GM06990 (cell line): ENCODE measurements around the gene THAP5.

Source experiments
- DNase-seq: peaks from one replicate; pipeline ENCODE4 v3.0.0-alpha.2; 2011; ENCODE audit not compliant: insufficient read length; ENCODE audit errors: extremely low read depth
- H3K27me3 ChIP-seq: replicated peaks from 2 replicates; pipeline ENCODE4 v1.6.0; 2011; ENCODE audit warnings: low read length; ENCODE audit not compliant: control insufficient read depth, insufficient read depth
- H3K36me3 ChIP-seq: 2 replicates; pipeline ENCODE4 v1.5.1; 2011; ENCODE audit warnings: low read length; ENCODE audit not compliant: control insufficient read depth, insufficient read depth
- H3K4me3 ChIP-seq: replicated peaks from 2 replicates; pipeline ENCODE4 v1.5.1; 2011; ENCODE audit warnings: low read depth, mild to moderate bottlenecking, control low read depth, low read length
- TF ChIP-seq, protein P1 (sequence below): IDR thresholded peaks from 2 replicates; pipeline ENCODE4 v1.5.1; 2011; ENCODE audit warnings: low read length, control low read depth, mild to moderate bottlenecking, inconsistent platforms; ENCODE audit not compliant: insufficient read depth, poor library complexity, severe bottlenecking

Gene THAP5

DNA sequence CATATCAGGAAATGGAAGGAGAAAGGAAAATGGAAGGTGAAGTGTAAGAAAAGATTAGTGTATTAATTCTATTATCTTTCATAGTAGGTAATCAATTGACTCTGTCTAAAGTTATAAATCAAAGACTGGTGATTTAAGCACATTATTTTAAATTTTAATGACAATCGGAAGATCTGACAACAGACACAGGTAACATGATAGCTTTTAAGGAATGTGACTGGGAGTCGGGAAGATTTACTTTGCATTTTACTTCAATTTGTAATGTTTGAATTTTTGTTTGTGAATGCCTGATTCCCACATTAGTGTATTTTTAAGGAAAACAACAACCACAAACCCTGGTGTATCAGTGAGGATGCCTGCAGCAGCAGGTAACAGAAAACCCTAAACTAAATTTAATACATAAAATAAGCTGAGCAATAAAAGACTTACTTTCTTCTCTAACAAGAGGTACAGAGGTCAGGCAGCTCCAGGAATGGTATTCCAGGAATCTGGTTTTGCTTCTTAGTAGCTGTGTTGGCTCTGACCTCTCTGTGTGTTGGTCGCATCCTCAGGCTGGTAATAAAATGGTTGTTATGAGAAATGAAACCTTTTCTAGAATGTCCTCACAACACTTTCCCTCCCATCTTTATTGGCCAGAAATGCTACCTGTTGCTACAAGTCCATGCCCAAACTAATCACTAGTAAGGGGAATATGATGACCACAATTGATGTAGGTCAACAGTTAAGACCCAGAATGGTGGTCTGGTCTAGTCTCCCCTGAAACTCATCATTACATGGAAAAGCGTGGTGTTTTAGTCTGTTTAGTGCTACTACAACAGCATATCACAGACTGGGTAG, 12.4 kb upstream of the THAP5 start:
- TF ChIP-seq, protein P1, sequence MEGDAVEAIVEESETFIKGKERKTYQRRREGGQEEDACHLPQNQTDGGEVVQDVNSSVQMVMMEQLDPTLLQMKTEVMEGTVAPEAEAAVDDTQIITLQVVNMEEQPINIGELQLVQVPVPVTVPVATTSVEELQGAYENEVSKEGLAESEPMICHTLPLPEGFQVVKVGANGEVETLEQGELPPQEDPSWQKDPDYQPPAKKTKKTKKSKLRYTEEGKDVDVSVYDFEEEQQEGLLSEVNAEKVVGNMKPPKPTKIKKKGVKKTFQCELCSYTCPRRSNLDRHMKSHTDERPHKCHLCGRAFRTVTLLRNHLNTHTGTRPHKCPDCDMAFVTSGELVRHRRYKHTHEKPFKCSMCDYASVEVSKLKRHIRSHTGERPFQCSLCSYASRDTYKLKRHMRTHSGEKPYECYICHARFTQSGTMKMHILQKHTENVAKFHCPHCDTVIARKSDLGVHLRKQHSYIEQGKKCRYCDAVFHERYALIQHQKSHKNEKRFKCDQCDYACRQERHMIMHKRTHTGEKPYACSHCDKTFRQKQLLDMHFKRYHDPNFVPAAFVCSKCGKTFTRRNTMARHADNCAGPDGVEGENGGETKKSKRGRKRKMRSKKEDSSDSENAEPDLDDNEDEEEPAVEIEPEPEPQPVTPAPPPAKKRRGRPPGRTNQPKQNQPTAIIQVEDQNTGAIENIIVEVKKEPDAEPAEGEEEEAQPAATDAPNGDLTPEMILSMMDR = no peak
- Histone ChIP-seq H3K27me3 (no peaks in the 10 kb centered on the region), H3K36me3 (peaks cover 4% of the 10 kb centered on the region), H3K4me3 (no peak overlapping the region)
- no peak for DNase-seq

DNA sequence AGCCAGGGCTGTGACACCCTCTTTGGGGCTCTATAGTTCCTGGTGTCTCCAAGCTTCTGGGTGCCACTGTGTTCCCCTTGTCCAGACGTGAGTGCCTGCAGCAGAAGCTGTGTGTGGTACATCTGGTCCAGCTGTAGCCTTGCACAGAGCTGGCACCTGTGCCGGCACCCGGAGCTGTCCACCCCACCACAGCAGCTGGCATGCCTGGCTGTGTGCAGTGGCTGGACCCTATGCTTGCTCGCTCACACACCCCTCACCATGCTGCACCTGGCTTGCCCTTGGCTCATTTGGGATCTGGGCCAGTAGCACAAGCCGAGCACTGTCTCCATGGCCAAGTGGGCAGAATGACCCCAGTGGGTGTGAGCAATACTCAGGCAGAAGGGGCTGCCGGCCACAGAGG, 10.8 kb upstream of the THAP5 start:
- Histone ChIP-seq H3K36me3 (peaks cover 4% of the 10 kb centered on the region), H3K4me3 (no peak overlapping the region), H3K27me3 (no peaks in the 10 kb centered on the region)
- TF ChIP-seq, protein P1 = no peak
- DNase-seq = no peak

DNA sequence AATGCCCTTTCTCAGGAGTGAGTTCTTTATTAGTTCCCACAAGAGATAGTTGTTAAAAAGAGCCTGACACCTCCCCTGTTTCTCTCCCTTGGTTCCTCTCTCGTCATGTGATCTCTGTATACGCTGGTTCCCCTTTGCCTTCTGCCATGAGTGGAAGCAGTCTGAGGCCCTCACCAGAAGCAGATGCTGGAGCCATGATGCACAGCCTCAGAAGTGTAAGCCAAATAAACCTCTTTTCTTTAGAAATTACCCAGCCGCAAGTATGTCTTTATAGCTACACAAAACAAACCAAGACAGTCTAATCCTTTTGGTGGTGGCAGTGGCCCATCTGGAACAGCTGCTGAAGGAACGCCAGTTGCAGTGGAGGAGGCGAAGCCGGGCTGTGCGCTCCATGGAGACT, 9.4 kb upstream of the THAP5 start:
- H3K4me3 ChIP-seq = no peak overlapping the region
- no peak for DNase-seq
- H3K27me3 ChIP-seq = no peaks in the 10 kb centered on the region
- TF ChIP-seq, protein P1 = no peak
- peaks cover 4% of the 10 kb centered on the region for H3K36me3 ChIP-seq

DNA sequence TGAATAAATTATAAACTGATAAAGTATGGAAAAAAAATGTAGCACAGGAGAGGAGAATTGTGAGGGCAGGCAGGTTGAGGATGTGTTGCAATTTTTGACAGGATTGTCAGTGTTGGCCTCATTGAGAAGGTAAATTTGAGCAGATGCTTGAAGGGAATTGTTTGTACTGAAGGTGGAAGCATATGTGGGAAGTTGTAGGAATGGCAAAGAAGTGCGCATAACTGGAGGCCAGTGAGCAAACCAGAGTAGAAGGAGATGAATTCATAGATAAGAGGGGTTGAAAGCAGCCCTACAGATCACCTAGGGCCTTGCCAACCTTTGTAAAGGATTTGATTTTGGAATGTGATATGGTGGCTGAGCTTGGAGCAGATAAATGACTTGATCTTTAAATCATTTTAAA, 6.6 kb upstream of the THAP5 start:
- TF ChIP-seq, protein P1 = no peak
- Histone ChIP-seq H3K27me3 (no peaks in the 10 kb centered on the region), H3K4me3 (no peak overlapping the region), H3K36me3 (peaks cover 4% of the 10 kb centered on the region)
- no peak for DNase-seq

DNA sequence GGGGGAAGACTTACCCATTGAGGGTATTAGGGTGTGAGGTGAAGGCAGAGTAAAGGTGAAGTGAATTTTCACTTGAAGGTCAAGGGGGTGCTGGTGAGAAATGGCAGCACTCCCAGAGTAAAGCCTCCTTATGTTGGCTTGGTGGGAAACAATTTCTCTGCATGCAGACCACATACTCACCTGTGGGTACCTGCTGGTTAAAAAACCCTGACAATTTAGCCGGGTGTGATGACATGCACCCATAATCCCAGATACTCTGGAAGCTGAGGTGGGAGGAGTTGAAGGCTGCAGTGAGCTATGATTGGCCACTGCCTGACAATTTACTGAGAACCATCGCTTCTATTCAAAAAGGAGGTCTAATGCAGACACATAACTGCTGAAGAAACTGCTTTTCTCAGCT, 5.7 kb upstream of the THAP5 start:
- TF ChIP-seq, protein P1 = no peak
- Histone ChIP-seq H3K4me3 (no peak overlapping the region), H3K36me3 (peaks cover 4% of the 10 kb centered on the region), H3K27me3 (no peaks in the 10 kb centered on the region)
- no peak for DNase-seq

DNA sequence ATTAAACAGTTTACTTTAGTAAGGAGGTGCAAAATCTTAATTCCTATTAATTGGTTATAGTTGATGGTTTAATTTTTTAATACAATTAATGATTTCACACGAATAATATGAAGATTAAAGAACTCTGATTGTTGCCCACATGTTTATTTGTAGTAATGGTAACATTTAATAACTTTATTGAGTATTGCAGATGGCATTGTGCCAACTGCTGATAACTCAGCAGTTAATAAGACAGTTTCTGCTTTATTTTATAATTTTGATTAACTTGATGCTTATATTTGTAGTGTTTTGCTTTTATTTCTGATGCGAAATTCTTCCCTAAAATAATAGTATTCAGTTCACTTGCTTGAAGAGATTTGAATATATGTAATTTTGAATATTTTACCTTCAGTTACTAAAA, 3.0 kb upstream of the THAP5 start:
- Histone ChIP-seq H3K27me3 (no peaks in the 10 kb centered on the region), H3K4me3 (no peak overlapping the region), H3K36me3 (no peaks in the 10 kb centered on the region; the same call in 1 of the 2 replicates)
- DNase-seq = no peak
- TF ChIP-seq, protein P1 = no peak
